Measurements from ENCODE around the gene SMYD3. TPM values are rescaled to one million over a fixed set of nuclear protein-coding genes. Genes with fewer than 3 reads are reported as not detected.

The SMYD3 gene
- total and polyA plus RNA-seq, 2 donors (not counting 1 experiment from before 2014, with no cell fraction given) = 9.7 to 37.2 TPM

GRCh38 chr1:246444617-246445016 lies 62.5 kb downstream of the SMYD3 start:
- ATAC-seq (ENCODE audit: low read depth) (no peak), DNase-seq (no peak)
- Histone ChIP-seq H3K9me3 (ENCODE audit: control extremely low read depth in 1 of 3, control insufficient read depth in 2 of 3, insufficient read depth in 1 of 3, low read length in 2 of 3) (no peaks in the 10 kb centered on the region), H3K4me1 (ENCODE audit: control insufficient read depth in 2 of 2, insufficient read depth in 2 of 2, low read length in 2 of 2) (no peaks in the 10 kb centered on the region), H4K20me1 (ENCODE audit: control insufficient read depth, insufficient read depth, low read length, poor library complexity, severe bottlenecking) (peaks cover 4% of the 10 kb centered on the region), H3K79me2 (ENCODE audit: control insufficient read depth, insufficient read depth, low read length) (peaks cover 6% of the 10 kb centered on the region), H3K27ac (ENCODE audit: low read length in 2 of 2) (no peak overlapping the region), H3K36me3 (replicated peaks in 1 of 2; ENCODE audit: control extremely low read depth in 1 of 2, control insufficient read depth in 1 of 2, extremely low read depth in 1 of 2, insufficient read depth in 2 of 2, low read length in 1 of 2) (no peaks in the 10 kb centered on the region), H3K4me3 (ENCODE audit: control extremely low read depth in 1 of 5, extremely low read depth in 1 of 5, insufficient read depth in 1 of 5, low read depth in 2 of 5, low read length in 4 of 5) (no peak overlapping the region), H3K4me2 (replicated peaks; ENCODE audit: low read depth, low read length, poor library complexity, severe bottlenecking) (no peak overlapping the region), H2AFZ (ENCODE audit: insufficient read depth, low read depth, low read length, poor library complexity, severe bottlenecking) (no peak overlapping the region), H3K27me3 (replicated peaks in 1 of 4; ENCODE audit: control extremely low read depth in 1 of 4, control insufficient read depth in 3 of 4, insufficient read depth in 4 of 4, low read length in 3 of 4) (no peaks in the 10 kb centered on the region), H3K9ac (ENCODE audit: low read length) (no peak overlapping the region)
- intact Hi-C loops (cut with micrococcal nuclease) = no loop called here
- H3K27me3 Mint-ChIP-seq = no peaks in the 10 kb centered on the region
- no CpG with 5 or more reads among the region's 3 CpGs for WGBS (ENCODE audit: insufficient coverage)
- no peak overlapping the region for H3K4me3 Mint-ChIP-seq
- no peak for TF ChIP-seq EZH2 (IDR thresholded peaks at IDR 0.05; ENCODE audit: borderline replicate concordance, insufficient read depth, low read depth, low read length, poor library complexity, severe bottlenecking)
- POLR2A ChIA-PET = no interaction called here
- CTCF ChIA-PET = no interaction called here
- no peaks in the 10 kb centered on the region for H3K4me1 Mint-ChIP-seq
- no peak overlapping the region for H3K27ac Mint-ChIP-seq
- H3K9me3 Mint-ChIP-seq (ENCODE audit: insufficient read depth) = no peaks in the 10 kb centered on the region

GRCh38 chr1:246437961-246438360 lies 69.1 kb downstream of the SMYD3 start:
- no CpG with 5 or more reads among the region's 3 CpGs for WGBS (ENCODE audit: insufficient coverage)

More at GRCh38 chr1:246437961-246438360, 69.1 kb downstream of the SMYD3 start:
- H3K9me3 Mint-ChIP-seq (ENCODE audit: insufficient read depth) = peaks cover 7% of the 10 kb centered on the region
- ChIA-PET CTCF (no interaction called here), POLR2A (no interaction called here)
- Histone ChIP-seq H3K27me3 (replicated peaks in 1 of 4; ENCODE audit: control extremely low read depth in 1 of 4, control insufficient read depth in 3 of 4, insufficient read depth in 4 of 4, low read length in 3 of 4) (no peaks in the 10 kb centered on the region), H2AFZ (ENCODE audit: insufficient read depth, low read depth, low read length, poor library complexity, severe bottlenecking) (no peak overlapping the region), H3K9ac (ENCODE audit: low read length) (no peak overlapping the region), H3K36me3 (replicated peaks in 1 of 2; ENCODE audit: control extremely low read depth in 1 of 2, control insufficient read depth in 1 of 2, extremely low read depth in 1 of 2, insufficient read depth in 2 of 2, low read length in 1 of 2) (peaks cover 0 to 2% of the 10 kb centered on the region in 2 experiments), H3K27ac (ENCODE audit: low read length in 2 of 2) (no peak overlapping the region), H3K9me3 (ENCODE audit: control extremely low read depth in 1 of 3, control insufficient read depth in 2 of 3, insufficient read depth in 1 of 3, low read length in 2 of 3) (peaks cover 4 to 21% (median 9%) of the 10 kb centered on the region in 3 donors), H4K20me1 (ENCODE audit: control insufficient read depth, insufficient read depth, low read length, poor library complexity, severe bottlenecking) (no peaks in the 10 kb centered on the region), H3K79me2 (ENCODE audit: control insufficient read depth, insufficient read depth, low read length) (no peaks in the 10 kb centered on the region), H3K4me3 (ENCODE audit: control extremely low read depth in 1 of 5, extremely low read depth in 1 of 5, insufficient read depth in 1 of 5, low read depth in 2 of 5, low read length in 4 of 5) (no peak overlapping the region), H3K4me1 (ENCODE audit: control insufficient read depth in 2 of 2, insufficient read depth in 2 of 2, low read length in 2 of 2) (peaks cover 2 to 9% of the 10 kb centered on the region in 2 donors), H3K4me2 (replicated peaks; ENCODE audit: low read depth, low read length, poor library complexity, severe bottlenecking) (no peak overlapping the region)
- H3K27me3 Mint-ChIP-seq = no peaks in the 10 kb centered on the region
- peaks cover 13% of the 10 kb centered on the region for H3K4me1 Mint-ChIP-seq
- TF ChIP-seq EZH2 (IDR thresholded peaks at IDR 0.05; ENCODE audit: borderline replicate concordance, insufficient read depth, low read depth, low read length, poor library complexity, severe bottlenecking) (no peak), CTCF (IDR thresholded peaks at IDR 0.05) (no peak)
- DNase-seq (no peak), ATAC-seq (ENCODE audit: low read depth) (no peak)
- H3K27ac Mint-ChIP-seq = no peak overlapping the region
- intact Hi-C loops (cut with micrococcal nuclease) = no loop called here
- no peak overlapping the region for H3K4me3 Mint-ChIP-seq
